OCI-LY7 (cell line): ENCODE results near the gene ALK. TPM values are rescaled to one million over a fixed set of nuclear protein-coding genes. Genes with fewer than 3 reads are reported as not detected.

Experiments used
- BruUV-seq: library from RNA; stranded (reverse); fragments of 400-500 nt; replicated peaks from 2 replicates; lab custom pipeline; 2021; lab: Mats Ljungman, UMichigan
- CTCF ChIA-PET: fragments of 300-600 bp; sonication (Branson Sonifier 250); formaldehyde crosslinking; loops from one replicate; lab custom pipeline; 2022; ENCODE audit warnings: antibody characterized with exemption; ENCODE audit not compliant: unreplicated experiment; lab: Charles Lee
- POLR2A ChIA-PET: fragments of 300-600 bp; sonication (Branson Sonifier 250); formaldehyde crosslinking; loops from one replicate; lab custom pipeline; 2022; ENCODE audit warnings: antibody characterized with exemption; lab: Charles Lee
- DNase-seq: peaks from one replicate; pipeline ENCODE4 v3.0.0-alpha.2; 2015; ENCODE audit warnings: low spot score
- H2AFZ ChIP-seq: fragments of 200-600 bp; sonication (generic), shearing (Covaris generic); 2 replicates; pipeline ENCODE4 v1.6.1; 2014; ENCODE audit warnings: mild to moderate bottlenecking, antibody characterized with exemption, low read length, moderate library complexity
- H3K27ac ChIP-seq: fragments of 200-600 bp; sonication (generic); 2 replicates; pipeline ENCODE4 v1.5.1; 2014; ENCODE audit warnings: mixed run types, low read depth, mild to moderate bottlenecking, moderate library complexity, low read length, inconsistent platforms; ENCODE audit not compliant: poor library complexity, severe bottlenecking
- H3K36me3 ChIP-seq: fragments of 200-600 bp; sonication (generic); 2 replicates; pipeline ENCODE4 v1.6.1; 2014; ENCODE audit warnings: mild to moderate bottlenecking, antibody characterized with exemption, low read length, moderate library complexity, mixed read lengths; ENCODE audit not compliant: insufficient read depth
- H3K4me1 ChIP-seq: fragments of 200-600 bp; sonication (generic); 2 replicates; pipeline ENCODE4 v1.5.1; 2014; ENCODE audit warnings: mild to moderate bottlenecking, low read length; ENCODE audit not compliant: insufficient read depth, poor library complexity, severe bottlenecking
- H3K4me2 ChIP-seq: fragments of 200-600 bp; sonication (generic); 2 replicates; pipeline ENCODE4 v1.6.1; 2014; ENCODE audit warnings: mild to moderate bottlenecking, low read length
- H3K4me3 ChIP-seq: fragments of 200-600 bp; sonication (generic); 2 replicates; pipeline ENCODE4 v1.5.1; 2014; ENCODE audit warnings: mild to moderate bottlenecking, low read depth, low read length; ENCODE audit not compliant: poor library complexity, severe bottlenecking
- H3K79me2 ChIP-seq: fragments of 200-600 bp; sonication (generic); 2 replicates; pipeline ENCODE4 v1.6.1; 2016; ENCODE audit warnings: low read depth, mild to moderate bottlenecking, low read length, moderate library complexity, mixed read lengths; ENCODE audit not compliant: insufficient read depth
- H3K9me2 ChIP-seq: fragments of 200-600 bp; sonication (generic); 2 replicates; pipeline ENCODE4 v1.6.1; 2016; ENCODE audit warnings: mild to moderate bottlenecking, low read length, mixed read lengths; ENCODE audit not compliant: insufficient read depth
- H3K9me3 ChIP-seq: fragments of 200-600 bp; sonication (generic); 2 replicates; pipeline ENCODE4 v1.6.1; 2014; ENCODE audit warnings: mild to moderate bottlenecking, mixed run types, low read length, mixed read lengths
- H4K20me1 ChIP-seq: fragments of 200-600 bp; sonication (generic); 2 replicates; pipeline ENCODE4 v1.6.1; 2014; ENCODE audit warnings: mild to moderate bottlenecking, antibody characterized with exemption, low read length, moderate library complexity, mixed read lengths; ENCODE audit not compliant: insufficient read depth
- CTCF ChIP-seq: fragments of 200-600 bp; sonication (generic); conservative IDR thresholded peaks from 2 replicates; pipeline ENCODE4 v1.5.1; 2014; ENCODE audit warnings: mild to moderate bottlenecking, antibody characterized with exemption, low read length, moderate library complexity, mixed read lengths
- EZH2phosphoT487 ChIP-seq: fragments of 200-600 bp; sonication (generic); IDR thresholded peaks from 2 replicates; pipeline ENCODE4 v1.6.1; 2018; ENCODE audit warnings: low read depth, borderline replicate concordance, mild to moderate bottlenecking, mixed run types, antibody characterized with exemption, low read length, moderate library complexity, mixed read lengths
- intact Hi-C: fragments of 100-400 bp; cut with micrococcal nuclease; formaldehyde crosslinking; loops from one replicate; pipeline ENCODE4 v1.10.0; 2022; ENCODE audit not compliant: unreplicated experiment
- total RNA-seq, 2 experiments: library from RNA; depleted of rRNA in 1 of 2; stranded (reverse); fragments of >200 nt in 1 of 2; shearing (Covaris generic) in 1 of 2; gene quantifications; 2 replicates each; pipeline ENCODE4 v1.2.3, GENCODE V29; 2014 to 2022

The ALK gene
- total RNA-seq, 2 experiments from 2014 or later, result 0.09 TPM; not detected in 1

- Histone ChIP-seq H3K79me2 (no peaks in the 10 kb centered on the region), H3K9me3 (no peaks in the 10 kb centered on the region), H3K4me1 (no peaks in the 10 kb centered on the region), H2AFZ (no peak overlapping the region), H3K9me2 (no peaks in the 10 kb centered on the region), H3K4me2 (no peak overlapping the region), H4K20me1 (no peaks in the 10 kb centered on the region), H3K27ac (no peak overlapping the region), H3K4me3 (no peak overlapping the region), H3K36me3 (no peaks in the 10 kb centered on the region)
- CTCF ChIA-PET, result no interaction called here
- no TSS peak for BruUV-seq
- intact Hi-C loops, result no loop called here
- no peak for TF ChIP-seq CTCF
- no peak for TF ChIP-seq EZH2phosphoT487
- POLR2A ChIA-PET, result no interaction called here
- DNase-seq, result no peak
These were observed 10.4 kb downstream of the ALK start for GRCh38 chr2:29910960-29911359.

GRCh38 chr2:29910465-29910864 is 10.9 kb downstream of the ALK start:
- Histone ChIP-seq H3K36me3 (no peaks in the 10 kb centered on the region), H3K79me2 (no peaks in the 10 kb centered on the region), H2AFZ (no peak overlapping the region), H3K4me2 (no peak overlapping the region), H3K9me3 (no peaks in the 10 kb centered on the region), H3K27ac (no peak overlapping the region), H3K9me2 (no peaks in the 10 kb centered on the region), H3K4me3 (no peak overlapping the region), H3K4me1 (no peaks in the 10 kb centered on the region), H4K20me1 (no peaks in the 10 kb centered on the region)
- no TSS peak for BruUV-seq
- DNase-seq, result no peak
- CTCF ChIA-PET, result no interaction called here
- intact Hi-C loops, result no loop called here
- POLR2A ChIA-PET, result no interaction called here
- TF ChIP-seq EZH2phosphoT487, result no peak
- TF ChIP-seq CTCF, result no peak

GRCh38 chr2:29902356-29902755 is 19.0 kb downstream of the ALK start:
- no peaks in the 10 kb centered on the region for H3K9me2 ChIP-seq
- H3K79me2 ChIP-seq, result no peaks in the 10 kb centered on the region
- no peak overlapping the region for H3K27ac ChIP-seq
- intact Hi-C loops, result no loop called here
- no peak overlapping the region for H2AFZ ChIP-seq
- POLR2A ChIA-PET, result no interaction called here
- BruUV-seq, result no TSS peak
- H3K4me2 ChIP-seq, result no peak overlapping the region
- H3K4me1 ChIP-seq, result no peaks in the 10 kb centered on the region
- no peaks in the 10 kb centered on the region for H3K36me3 ChIP-seq
- H3K4me3 ChIP-seq, result no peak overlapping the region
- H3K9me3 ChIP-seq, result no peaks in the 10 kb centered on the region
- CTCF ChIA-PET, result no interaction called here
- TF ChIP-seq CTCF, result no peak
- TF ChIP-seq EZH2phosphoT487, result no peak
- DNase-seq, result no peak
- H4K20me1 ChIP-seq, result no peaks in the 10 kb centered on the region
